HG03469 (cell line): ENCODE results near the gene SOST.

Experiments
- ATAC-seq: cut with Tn5 transposase; IDR thresholded peaks from one replicate; pipeline ENCODE4 v1.9.1; 2021; ENCODE audit warnings: mild to moderate bottlenecking, moderate library complexity, moderate number of reproducible peaks; ENCODE audit not compliant: unreplicated experiment

Gene SOST

GRCh38 chr17:43745541-43745940 lies 13.1 kb downstream of the SOST start:
- no peak for ATAC-seq

- ATAC-seq: no peak
Measured at GRCh38 chr17:43741636-43742035, 17.0 kb downstream of the SOST start.

GRCh38 chr17:43740541-43740940 lies 18.1 kb downstream of the SOST start:
- no peak for ATAC-seq

- no peak for ATAC-seq
Measured at GRCh38 chr17:43737722-43738121, 20.9 kb downstream of the SOST start.

- no peak for ATAC-seq
Measured at GRCh38 chr17:43736389-43736788, 22.2 kb downstream of the SOST start.

GRCh38 chr17:43734376-43734775 lies 24.2 kb downstream of the SOST start:
- ATAC-seq: no peak

- ATAC-seq: no peak
Measured at GRCh38 chr17:43733956-43734355, 24.6 kb downstream of the SOST start.

- ATAC-seq: no peak
Measured at GRCh38 chr17:43732958-43733357, 25.6 kb downstream of the SOST start.

GRCh38 chr17:43728081-43728480 lies 30.5 kb downstream of the SOST start:
- ATAC-seq: no peak

- ATAC-seq: no peak
Measured at GRCh38 chr17:43723697-43724359, 34.8 kb downstream of the SOST start.

GRCh38 chr17:43722870-43723665 lies 35.5 kb downstream of the SOST start:
- ATAC-seq: no peak

- no peak for ATAC-seq
Measured at GRCh38 chr17:43722269-43722619, 36.3 kb downstream of the SOST start.

- ATAC-seq: no peak
Measured at GRCh38 chr17:43721537-43722268, 36.9 kb downstream of the SOST start.

- no peak for ATAC-seq
Measured at GRCh38 chr17:43720311-43721060, 38.1 kb downstream of the SOST start.

- ATAC-seq: no peak
Measured at GRCh38 chr17:43719578-43719977, 39.0 kb downstream of the SOST start.

- ATAC-seq: no peak
Measured at GRCh38 chr17:43718544-43718943, 40.0 kb downstream of the SOST start.

GRCh38 chr17:43717913-43718312 lies 40.7 kb downstream of the SOST start:
- no peak for ATAC-seq

- ATAC-seq: no peak
Measured at GRCh38 chr17:43714465-43715149, 44.0 kb downstream of the SOST start.

- ATAC-seq: no peak
Measured at GRCh38 chr17:43713494-43714162, 45.0 kb downstream of the SOST start.

GRCh38 chr17:43712397-43712796 lies 46.2 kb downstream of the SOST start:
- no peak for ATAC-seq
